Liver (tissue), 3 donors: ENCODE data around the gene F2RL3.

Experiments
- EGR1 ChIP-seq, 2 donors: IDR thresholded peaks; 2 replicates each; pipeline ENCODE4 v1.6.1; 2016 to 2018; ENCODE audit warnings: antibody characterized with exemption in 2 of 2, low read depth in 2 of 2
- HNF4A ChIP-seq, 2 donors: conservative IDR thresholded peaks; 2 replicates each; pipeline ENCODE4 v1.6.1; 2016; ENCODE audit warnings: antibody characterized with exemption in 2 of 2, mild to moderate bottlenecking in 2 of 2
- TF ChIP-seq, protein P1 (sequence below): IDR thresholded peaks from 2 replicates; pipeline ENCODE4 v1.6.1; 2016; ENCODE audit warnings: antibody characterized with exemption
- TF ChIP-seq, protein P2 (sequence below): fragments of 150-350 bp; IDR thresholded peaks from 2 replicates; pipeline ENCODE4 v1.5.1; 2017; ENCODE audit warnings: improper control_type of control experiment, low read depth, low read length; ENCODE audit not compliant: missing input control
- donor health status: healthy.
- donor health status: healthy.

DNA sequence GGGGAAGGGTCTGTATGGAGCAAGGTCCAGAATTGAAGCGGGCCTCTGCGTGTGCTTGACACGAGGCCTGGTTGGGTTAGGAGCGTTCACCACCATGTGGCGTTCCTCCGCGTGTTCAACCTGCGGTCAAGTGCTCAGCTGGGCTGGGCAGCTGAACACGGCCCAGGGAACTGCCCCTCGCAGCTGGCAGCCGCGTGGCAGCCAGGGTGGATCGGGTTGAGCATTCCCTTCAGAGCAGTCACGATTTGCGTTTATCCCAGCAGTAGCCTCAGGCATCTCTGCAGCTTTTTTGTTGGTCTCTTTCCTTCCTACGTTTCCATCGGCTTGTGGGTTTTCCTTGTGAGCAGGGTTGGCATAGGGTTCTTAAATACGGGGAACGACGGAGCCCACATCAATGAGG is 28.7 kb upstream of the F2RL3 start:
- TF ChIP-seq EGR1 (IDR thresholded peaks at IDR 0.05; ENCODE audit: low read depth in 2 of 2) (no peak), HNF4A (conservative IDR thresholded peaks at IDR 0.05) (no peak)
- TF ChIP-seq, protein P1, sequence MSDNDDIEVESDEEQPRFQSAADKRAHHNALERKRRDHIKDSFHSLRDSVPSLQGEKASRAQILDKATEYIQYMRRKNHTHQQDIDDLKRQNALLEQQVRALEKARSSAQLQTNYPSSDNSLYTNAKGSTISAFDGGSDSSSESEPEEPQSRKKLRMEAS, result no peak
- TF ChIP-seq, protein P2, sequence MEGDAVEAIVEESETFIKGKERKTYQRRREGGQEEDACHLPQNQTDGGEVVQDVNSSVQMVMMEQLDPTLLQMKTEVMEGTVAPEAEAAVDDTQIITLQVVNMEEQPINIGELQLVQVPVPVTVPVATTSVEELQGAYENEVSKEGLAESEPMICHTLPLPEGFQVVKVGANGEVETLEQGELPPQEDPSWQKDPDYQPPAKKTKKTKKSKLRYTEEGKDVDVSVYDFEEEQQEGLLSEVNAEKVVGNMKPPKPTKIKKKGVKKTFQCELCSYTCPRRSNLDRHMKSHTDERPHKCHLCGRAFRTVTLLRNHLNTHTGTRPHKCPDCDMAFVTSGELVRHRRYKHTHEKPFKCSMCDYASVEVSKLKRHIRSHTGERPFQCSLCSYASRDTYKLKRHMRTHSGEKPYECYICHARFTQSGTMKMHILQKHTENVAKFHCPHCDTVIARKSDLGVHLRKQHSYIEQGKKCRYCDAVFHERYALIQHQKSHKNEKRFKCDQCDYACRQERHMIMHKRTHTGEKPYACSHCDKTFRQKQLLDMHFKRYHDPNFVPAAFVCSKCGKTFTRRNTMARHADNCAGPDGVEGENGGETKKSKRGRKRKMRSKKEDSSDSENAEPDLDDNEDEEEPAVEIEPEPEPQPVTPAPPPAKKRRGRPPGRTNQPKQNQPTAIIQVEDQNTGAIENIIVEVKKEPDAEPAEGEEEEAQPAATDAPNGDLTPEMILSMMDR, result no peak
